K562 (cell line): ENCODE results near the gene ZNF829.

Source experiments
- CBX5 ChIP-seq: IDR thresholded peaks from 2 replicates; pipeline ENCODE4 v1.6.1; 2014; ENCODE audit warnings: low read depth, borderline replicate concordance
- CREB1 ChIP-seq, 2 experiments: sonication (generic) in 1 of 2; formaldehyde crosslinking in 1 of 2; IDR thresholded peaks; 2 replicates each; pipeline versions ENCODE4 v1.6.1 to v1.8.0; 2012 to 2022; ENCODE audit warnings: inconsistent platforms in 1 of 2, mild to moderate bottlenecking in 1 of 2, missing genetic modification reagents in 1 of 2, moderate library complexity in 1 of 2
- CTCF ChIP-seq, 3 experiments: IDR thresholded peaks in 2 of 3; conservative IDR thresholded peaks in 1 of 3; 2 replicates each; pipeline ENCODE4 v1.5.1; 2011 to 2012; ENCODE audit warnings: low read length in 3 of 3, mild to moderate bottlenecking in 3 of 3, control low read depth in 2 of 3, improper control_type of control experiment in 1 of 3, inconsistent platforms in 1 of 3, low read depth in 1 of 3, mixed read lengths in 1 of 3, moderate library complexity in 1 of 3; ENCODE audit not compliant: insufficient read depth in 2 of 3
- ELF4 ChIP-seq: fragments of 450-650 bp; formaldehyde crosslinking; IDR thresholded peaks from 2 replicates; pipeline ENCODE4 v1.4.0; 2022; ENCODE audit warnings: missing genetic modification characterization
- EZH2 ChIP-seq: IDR thresholded peaks from 2 replicates; pipeline ENCODE4 v1.6.1; 2012; ENCODE audit warnings: low read depth, mild to moderate bottlenecking, inconsistent platforms, low read length, borderline replicate concordance
- MAX ChIP-seq: sonication (generic); formaldehyde crosslinking; IDR thresholded peaks from 2 replicates; pipeline ENCODE4 v1.9.0; 2022; ENCODE audit warnings: mild to moderate bottlenecking, missing genetic modification reagents
- NFYB ChIP-seq: IDR thresholded peaks from 2 replicates; pipeline ENCODE4 v1.6.1; 2011; ENCODE audit warnings: mild to moderate bottlenecking, moderate library complexity; ENCODE audit not compliant: insufficient read length; ENCODE audit errors: extremely low read depth
- PHF8 ChIP-seq: fragments of 200-600 bp; sonication (generic); IDR thresholded peaks from 2 replicates; pipeline ENCODE4 v1.6.1; 2012; ENCODE audit warnings: mixed run types, mild to moderate bottlenecking, inconsistent platforms, low read length, moderate library complexity, borderline replicate concordance
- ZNF3 ChIP-seq: fragments of 250-450 bp; sonication (Bioruptor Pico); IDR thresholded peaks from 2 replicates; pipeline ENCODE4 v1.5.0; 2021; ENCODE audit warnings: mild to moderate bottlenecking, moderate library complexity
- ZNF707 ChIP-seq: fragments of 250-450 bp; sonication (Bioruptor Pico); conservative IDR thresholded peaks from 2 replicates; pipeline ENCODE4 v1.8.0; 2022; ENCODE audit warnings: inconsistent platforms, mild to moderate bottlenecking, moderate library complexity

- TF ChIP-seq CTCF (IDR thresholded peaks at IDR 0.05 in 2 of 3, conservative IDR thresholded peaks at IDR 0.05 in 1 of 3; ENCODE audit: insufficient read depth in 2 of 3, low read depth in 1 of 3, low read length in 3 of 3) (no peak), MAX (no peak), EZH2 (no peak), CBX5 (no peak), NFYB (no peak), ELF4 (CRISPR knock-in tag) (peak; percentile 25; the same call in 1 of the 2 replicates), ZNF707 (CRISPR knock-in tag) (no peak), CREB1 (IDR thresholded peaks at IDR 0.05) (no peak), CREB1 (CRISPR knock-in tag; IDR thresholded peaks at IDR 0.05) (no peak), PHF8 (peak; percentile 48; the same call in 1 of the 2 replicates), ZNF3 (CRISPR knock-in tag) (no peak)
Measured at GRCh38 chr19:36850559-36851442, 65.3 kb downstream of the ZNF829 start, which contains the start of gene ZNF345.
